Fibroblast of villous mesenchyme (primary cell): ENCODE results near the gene KCNE1. TPM values are rescaled to one million over a fixed set of nuclear protein-coding genes. Genes with fewer than 3 reads are reported as not detected.

Experiments
- DNase-seq: peaks from one replicate; pipeline ENCODE4 v3.0.0-alpha.2; 2010; ENCODE audit warnings: low read depth
- H3K4me3 ChIP-seq: 2 replicates; pipeline ENCODE4 v1.5.1; 2011; ENCODE audit warnings: low read depth, mild to moderate bottlenecking, low read length
- total RNA-seq: library from RNA; depleted of rRNA; stranded (reverse); fragments of >200 nt; gene quantifications from 2 replicates; pipeline ENCODE4 v1.2.3, GENCODE V29; 2012
- TF ChIP-seq, protein P1 (sequence below): IDR thresholded peaks from 2 replicates; pipeline ENCODE4 v1.5.1; 2012; ENCODE audit warnings: low read depth, mild to moderate bottlenecking, low read length; ENCODE audit not compliant: insufficient read depth

KCNE1 gene
- total RNA-seq, 1 donor: under 0.01 TPM

DNA sequence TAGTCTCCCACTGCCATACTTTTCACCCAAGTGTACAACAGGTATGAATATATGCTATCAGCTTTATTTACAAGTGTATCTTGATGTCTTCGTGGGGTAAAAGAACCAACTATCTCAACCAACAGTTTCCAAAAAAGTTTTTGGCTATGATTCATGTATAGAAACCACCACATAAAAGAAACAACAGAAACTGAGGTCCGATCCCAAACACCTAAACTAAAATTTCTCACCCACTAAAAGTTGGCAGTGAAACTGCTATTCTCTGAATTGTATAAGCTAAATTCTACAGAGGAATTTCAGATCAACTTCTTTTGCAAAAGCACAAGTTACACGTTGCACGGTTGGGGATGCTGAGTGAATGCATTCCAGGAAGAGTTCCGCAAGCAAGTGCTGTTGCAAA lies 5.0 kb upstream of the KCNE1 start:
- TF ChIP-seq, protein P1, sequence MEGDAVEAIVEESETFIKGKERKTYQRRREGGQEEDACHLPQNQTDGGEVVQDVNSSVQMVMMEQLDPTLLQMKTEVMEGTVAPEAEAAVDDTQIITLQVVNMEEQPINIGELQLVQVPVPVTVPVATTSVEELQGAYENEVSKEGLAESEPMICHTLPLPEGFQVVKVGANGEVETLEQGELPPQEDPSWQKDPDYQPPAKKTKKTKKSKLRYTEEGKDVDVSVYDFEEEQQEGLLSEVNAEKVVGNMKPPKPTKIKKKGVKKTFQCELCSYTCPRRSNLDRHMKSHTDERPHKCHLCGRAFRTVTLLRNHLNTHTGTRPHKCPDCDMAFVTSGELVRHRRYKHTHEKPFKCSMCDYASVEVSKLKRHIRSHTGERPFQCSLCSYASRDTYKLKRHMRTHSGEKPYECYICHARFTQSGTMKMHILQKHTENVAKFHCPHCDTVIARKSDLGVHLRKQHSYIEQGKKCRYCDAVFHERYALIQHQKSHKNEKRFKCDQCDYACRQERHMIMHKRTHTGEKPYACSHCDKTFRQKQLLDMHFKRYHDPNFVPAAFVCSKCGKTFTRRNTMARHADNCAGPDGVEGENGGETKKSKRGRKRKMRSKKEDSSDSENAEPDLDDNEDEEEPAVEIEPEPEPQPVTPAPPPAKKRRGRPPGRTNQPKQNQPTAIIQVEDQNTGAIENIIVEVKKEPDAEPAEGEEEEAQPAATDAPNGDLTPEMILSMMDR: no peak
- DNase-seq: no peak
- no peak overlapping the region for H3K4me3 ChIP-seq

DNA sequence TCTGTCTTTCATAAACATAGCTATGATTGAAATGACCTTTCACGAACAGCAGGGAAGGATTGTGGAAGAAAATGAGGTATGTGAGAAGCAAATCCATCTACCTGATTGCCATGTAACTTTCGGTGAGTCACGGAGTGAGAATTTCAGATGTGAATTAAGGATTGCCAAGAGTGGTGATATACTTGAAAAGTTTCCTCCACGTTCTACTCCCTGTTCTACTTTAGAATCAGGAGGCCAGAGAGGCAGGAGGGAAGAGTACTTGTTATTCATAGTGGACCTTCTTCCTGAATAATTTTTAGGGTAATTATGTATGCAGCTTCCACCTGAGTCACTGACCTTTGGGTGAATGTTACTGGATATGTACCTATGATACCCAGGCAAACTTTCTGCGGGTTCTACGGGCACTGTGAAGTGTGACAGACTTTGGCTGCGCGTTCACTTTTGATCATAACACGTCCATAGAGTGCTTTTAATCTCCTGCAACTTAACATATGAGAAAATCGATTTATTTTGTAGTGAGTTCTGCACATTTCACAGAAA lies 2.6 kb upstream of the KCNE1 start:
- DNase-seq: no peak
- H3K4me3 ChIP-seq: no peak overlapping the region
- TF ChIP-seq, protein P1: no peak

DNA sequence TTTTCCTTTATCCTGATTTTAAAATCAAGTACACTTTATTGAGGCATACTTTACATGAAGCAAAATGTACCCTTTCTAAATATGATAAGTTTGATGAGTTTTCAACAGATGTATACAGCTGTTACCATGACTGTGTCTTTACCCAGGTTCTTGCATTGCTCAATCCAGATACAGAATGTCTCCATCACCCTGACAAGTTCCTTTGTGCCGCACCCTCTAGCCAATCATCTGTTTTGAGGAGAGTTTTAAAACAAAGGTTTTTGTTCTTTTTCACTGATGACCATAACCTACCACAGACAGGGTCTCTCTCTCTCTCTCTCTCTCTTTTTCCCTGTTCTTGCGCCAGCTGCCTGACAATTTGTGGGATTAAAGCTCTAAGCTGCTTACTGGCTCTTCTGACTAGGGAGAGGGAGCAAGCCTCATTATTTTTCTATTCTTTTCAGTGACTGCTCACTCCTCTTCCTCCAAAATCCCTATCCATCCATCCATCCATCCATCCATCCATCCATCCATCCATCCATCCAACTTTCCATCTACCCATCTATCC lies 1.2 kb upstream of the KCNE1 start:
- no peak overlapping the region for H3K4me3 ChIP-seq
- peak; percentile 61 for DNase-seq
- TF ChIP-seq, protein P1: no peak

DNA sequence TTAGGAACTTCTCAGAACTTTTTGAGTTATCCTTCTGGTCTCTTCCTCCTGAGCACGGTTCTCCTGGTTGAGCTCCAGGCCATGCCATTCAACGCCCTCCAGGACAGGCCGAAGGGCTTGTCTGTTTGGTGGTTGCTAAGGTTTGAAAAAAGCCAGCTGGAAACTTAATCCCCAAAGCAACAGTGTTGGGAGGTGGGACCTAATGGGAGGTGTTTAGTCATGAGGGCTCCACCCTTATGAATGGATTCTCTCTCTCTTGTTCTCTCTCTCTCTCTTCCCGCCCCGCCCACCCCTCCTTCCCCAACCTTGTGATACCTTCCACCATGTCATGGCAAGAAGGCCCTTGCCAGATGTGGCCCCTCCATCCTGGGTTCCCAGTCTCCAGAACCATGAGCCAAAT lies 829 bp downstream of the KCNE1 start:
- TF ChIP-seq, protein P1: no peak
- peak; percentile 79 for DNase-seq
- no peak overlapping the region for H3K4me3 ChIP-seq

DNA sequence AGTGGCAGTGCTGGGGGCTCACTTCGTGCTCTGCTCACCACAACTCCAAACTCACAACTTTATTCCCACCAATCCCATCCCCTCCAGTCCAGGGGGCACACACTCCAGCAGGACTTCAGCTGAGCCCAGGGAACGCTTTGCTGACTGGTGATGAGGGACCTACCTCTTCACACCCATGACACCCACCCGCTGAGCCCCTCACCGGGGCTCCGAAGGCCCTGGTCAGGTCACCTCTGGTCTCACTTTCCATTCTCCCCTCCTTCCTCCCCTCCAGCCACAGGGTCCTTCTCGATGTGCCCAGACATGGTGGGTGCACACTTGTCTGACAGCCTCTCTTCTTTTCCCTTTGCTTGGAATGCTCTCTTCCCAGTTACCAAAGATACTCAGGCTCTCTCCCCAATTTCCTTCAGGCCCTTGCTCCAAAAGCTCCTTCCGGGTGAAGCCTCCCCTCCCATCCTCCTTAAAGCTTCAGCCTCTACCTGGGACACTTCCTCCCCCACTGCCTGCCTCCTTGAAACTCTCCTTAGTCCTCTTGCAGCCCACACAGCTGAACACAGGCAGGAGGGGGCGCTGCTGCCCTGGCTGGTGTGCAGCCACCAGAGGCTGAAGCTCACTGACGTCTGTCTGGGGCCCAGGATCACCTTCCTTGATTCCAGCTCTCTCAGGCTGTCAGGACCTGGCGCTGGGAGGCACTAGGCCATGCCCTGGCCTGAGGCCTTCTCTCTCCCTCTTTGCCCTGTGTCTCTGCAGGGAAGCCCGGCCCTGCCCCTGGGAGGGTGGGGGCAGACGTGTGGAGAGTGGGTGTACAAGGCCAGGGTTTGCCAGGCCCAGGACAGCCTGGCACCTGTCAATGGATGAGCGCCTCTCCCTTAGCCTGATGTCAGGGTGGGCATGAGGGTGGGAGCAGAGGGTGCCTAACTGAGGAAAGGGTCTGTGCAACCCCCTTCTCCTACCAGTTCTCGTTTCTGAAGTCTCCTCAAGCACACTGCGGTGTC lies 1.6 kb downstream of the KCNE1 start:
- H3K4me3 ChIP-seq: no peak overlapping the region
- DNase-seq: peak; percentile 82
- TF ChIP-seq, protein P1: peak; percentile 97

DNA sequence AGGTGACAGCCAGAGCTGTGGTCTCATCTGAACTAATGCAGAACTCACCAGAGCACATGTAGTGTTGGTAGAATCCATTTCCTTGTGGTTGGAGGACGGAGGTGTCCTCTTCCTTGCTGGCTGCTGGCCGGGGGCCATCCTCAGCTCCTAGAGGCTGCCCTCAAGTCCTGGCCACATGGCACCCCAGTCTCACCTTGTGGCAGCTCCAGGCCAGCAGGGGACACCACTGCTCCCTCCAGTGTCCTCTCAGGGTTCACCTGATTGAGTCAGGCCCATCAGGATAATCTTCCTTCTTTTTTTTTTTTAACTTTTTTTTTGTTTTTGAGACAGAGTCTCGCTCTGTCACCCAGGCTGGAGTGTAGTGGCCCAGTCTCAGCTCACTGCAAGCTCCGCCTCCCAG lies 2.9 kb downstream of the KCNE1 start:
- no peak overlapping the region for H3K4me3 ChIP-seq
- TF ChIP-seq, protein P1: peak; percentile 25
- no peak for DNase-seq
